Measurements from ENCODE around the gene P2RX1. TPM values are rescaled to one million over a fixed set of nuclear protein-coding genes. Genes with fewer than 3 reads are reported as not detected.

P2RX1 gene
- total RNA-seq, 4 donors from 2014 or later: 0.25 to 2.6 (median 1.2) TPM

GRCh38 chr17:3870871-3871306, 45.4 kb downstream of the P2RX1 start:
- Histone ChIP-seq H3K27ac (no peak overlapping the region), H3K36me3 (peaks cover 36% of the 10 kb centered on the region), H3K4me3 (no peak overlapping the region), H3K27me3 (no peaks in the 10 kb centered on the region), H3K4me1 (peaks cover 5% of the 10 kb centered on the region), H3K9me3 (no peaks in the 10 kb centered on the region)
- DNase-seq (ENCODE audit: low spot score in 2 of 2): no peak
- TF ChIP-seq POLR2A (IDR thresholded peaks at IDR 0.05) (no peak), POLR2AphosphoS5 (IDR thresholded peaks at IDR 0.05) (no peak), EP300 (IDR thresholded peaks at IDR 0.05) (no peak), CTCF (IDR thresholded peaks at IDR 0.05) (no peak)
- 35% methylated on average over 11 of the region's 11 CpGs for WGBS

GRCh38 chr17:3867606-3868005, 48.7 kb downstream of the P2RX1 start:
- no peak overlapping the region for H3K4me3 ChIP-seq
- peaks cover 5% of the 10 kb centered on the region for H3K4me1 ChIP-seq
- no peak for DNase-seq (ENCODE audit: low spot score in 2 of 2)
- peaks cover 21% of the 10 kb centered on the region for H3K36me3 ChIP-seq
- TF ChIP-seq CTCF (IDR thresholded peaks at IDR 0.05) (no peak), POLR2AphosphoS5 (IDR thresholded peaks at IDR 0.05) (no peak), POLR2A (IDR thresholded peaks at IDR 0.05) (no peak), EP300 (IDR thresholded peaks at IDR 0.05) (no peak)
- H3K27me3 ChIP-seq: no peaks in the 10 kb centered on the region
- WGBS: 87% methylated on average over 11 of the region's 11 CpGs
- H3K9me3 ChIP-seq: no peaks in the 10 kb centered on the region
- no peak overlapping the region for H3K27ac ChIP-seq

- 84% methylated on average over 17 of the region's 17 CpGs for WGBS
- H3K4me1 ChIP-seq: peaks cover 5% of the 10 kb centered on the region
- H3K4me3 ChIP-seq: no peak overlapping the region
- no peak for TF ChIP-seq CTCF (IDR thresholded peaks at IDR 0.05)
- no peak for TF ChIP-seq POLR2A (IDR thresholded peaks at IDR 0.05)
- no peak for TF ChIP-seq EP300 (IDR thresholded peaks at IDR 0.05)
- no peak for TF ChIP-seq POLR2AphosphoS5 (IDR thresholded peaks at IDR 0.05)
- peaks cover 16% of the 10 kb centered on the region for H3K36me3 ChIP-seq
- H3K27ac ChIP-seq: no peak overlapping the region
- H3K27me3 ChIP-seq: no peaks in the 10 kb centered on the region
- DNase-seq (ENCODE audit: low spot score in 2 of 2): no peak
- H3K9me3 ChIP-seq: no peaks in the 10 kb centered on the region
Measured at GRCh38 chr17:3867106-3867505, 49.2 kb downstream of the P2RX1 start.

GRCh38 chr17:3866276-3866675, 50.0 kb downstream of the P2RX1 start:
- WGBS: 70% methylated on average over 20 of the region's 21 CpGs
- no peak for DNase-seq (ENCODE audit: low spot score in 2 of 2)
- H3K4me1 ChIP-seq: peaks cover 5% of the 10 kb centered on the region
- peaks cover 19% of the 10 kb centered on the region for H3K36me3 ChIP-seq
- TF ChIP-seq CTCF (IDR thresholded peaks at IDR 0.05) (no peak), POLR2A (IDR thresholded peaks at IDR 0.05) (no peak), POLR2AphosphoS5 (IDR thresholded peaks at IDR 0.05) (no peak)
- H3K27ac ChIP-seq: no peak overlapping the region
- no peak overlapping the region for H3K4me3 ChIP-seq
- H3K9me3 ChIP-seq: no peaks in the 10 kb centered on the region
- no peaks in the 10 kb centered on the region for H3K27me3 ChIP-seq

- Histone ChIP-seq H3K36me3 (peaks cover 30% of the 10 kb centered on the region), H3K27ac (no peak overlapping the region), H3K4me1 (no peaks in the 10 kb centered on the region), H3K4me3 (no peak overlapping the region), H3K27me3 (no peaks in the 10 kb centered on the region), H3K9me3 (no peaks in the 10 kb centered on the region)
- DNase-seq (ENCODE audit: low spot score in 2 of 2): no peak
- TF ChIP-seq POLR2AphosphoS5 (IDR thresholded peaks at IDR 0.05) (no peak), POLR2A (IDR thresholded peaks at IDR 0.05) (no peak)
- 53% methylated on average over 4 of the region's 8 CpGs for WGBS
Measured at GRCh38 chr17:3865176-3865575, 51.1 kb downstream of the P2RX1 start.

- WGBS: 95% methylated on average over 10 of the region's 10 CpGs
- no peak overlapping the region for H3K4me3 ChIP-seq
- no peaks in the 10 kb centered on the region for H3K4me1 ChIP-seq
- DNase-seq (ENCODE audit: low spot score in 2 of 2): no peak
- TF ChIP-seq POLR2A (IDR thresholded peaks at IDR 0.05) (no peak), POLR2AphosphoS5 (IDR thresholded peaks at IDR 0.05) (no peak), CTCF (IDR thresholded peaks at IDR 0.05) (no peak), EP300 (IDR thresholded peaks at IDR 0.05) (no peak)
- no peaks in the 10 kb centered on the region for H3K27me3 ChIP-seq
- no peak overlapping the region for H3K27ac ChIP-seq
- no peaks in the 10 kb centered on the region for H3K9me3 ChIP-seq
- peaks cover 30% of the 10 kb centered on the region for H3K36me3 ChIP-seq
Measured at GRCh38 chr17:3864534-3864933, 51.7 kb downstream of the P2RX1 start.

Data from suprapubic skin (tissue), 4 donors.